HepG2 (cell line): Measurements from ENCODE around the gene ALDH3A1.

ENCODE experiments used
- ATRX ChIP-seq: sonication (generic); formaldehyde crosslinking; IDR thresholded peaks from 2 replicates; pipeline ENCODE4 v1.4.0; 2020; ENCODE audit warnings: missing genetic modification reagents, borderline replicate concordance
- FLYWCH1 ChIP-seq: sonication (generic); formaldehyde crosslinking; IDR thresholded peaks from 2 replicates; pipeline ENCODE4 v1.8.1; 2023; ENCODE audit warnings: mild to moderate bottlenecking, missing genetic modification reagents
- REPIN1 ChIP-seq: sonication (generic); formaldehyde crosslinking; IDR thresholded peaks from 2 replicates; pipeline ENCODE4 v1.8.0; 2022; ENCODE audit warnings: missing genetic modification reagents, low read depth, mild to moderate bottlenecking, borderline replicate concordance
- ZFP36 ChIP-seq: fragments of 150-350 bp; IDR thresholded peaks from 2 replicates; pipeline ENCODE4 v1.6.1; 2018; ENCODE audit warnings: borderline replicate concordance, low read length, low read depth; ENCODE audit not compliant: partially characterized antibody
- TF ChIP-seq, protein P1 (sequence below): sonication (generic); formaldehyde crosslinking; IDR thresholded peaks from 2 replicates; pipeline ENCODE4 v1.5.0; 2020; ENCODE audit warnings: mild to moderate bottlenecking, missing genetic modification reagents, moderate library complexity
- TF ChIP-seq, protein P2 (sequence below): fragments of 450-650 bp; IDR thresholded peaks from 2 replicates; pipeline ENCODE4 v1.6.1; 2017; ENCODE audit warnings: mild to moderate bottlenecking

DNA sequence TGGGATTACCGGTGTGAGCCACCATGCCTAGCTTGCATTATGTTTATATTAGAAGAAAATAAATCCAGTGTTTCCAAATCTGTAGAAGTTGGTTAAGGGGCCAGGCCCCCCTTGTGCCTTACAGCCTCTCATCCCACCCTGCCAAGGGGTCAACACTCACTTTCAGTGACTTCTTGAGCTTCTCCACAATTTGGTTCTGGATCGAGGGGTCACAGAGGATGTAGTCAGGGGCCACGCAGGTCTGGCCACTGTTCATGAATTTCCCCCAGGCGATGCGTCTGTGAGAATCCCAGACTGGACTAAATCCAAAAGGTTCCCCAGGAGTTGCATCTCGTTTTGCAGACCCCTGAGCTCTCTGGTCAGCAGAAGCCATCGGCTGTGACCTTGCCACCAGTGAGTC is 7.2 kb downstream of the ALDH3A1 start:
- TF ChIP-seq ATRX (CRISPR knock-in tag) (no peak), REPIN1 (CRISPR knock-in tag) (no peak), FLYWCH1 (CRISPR knock-in tag) (no peak), ZFP36 (no peak)
- TF ChIP-seq, protein P1, sequence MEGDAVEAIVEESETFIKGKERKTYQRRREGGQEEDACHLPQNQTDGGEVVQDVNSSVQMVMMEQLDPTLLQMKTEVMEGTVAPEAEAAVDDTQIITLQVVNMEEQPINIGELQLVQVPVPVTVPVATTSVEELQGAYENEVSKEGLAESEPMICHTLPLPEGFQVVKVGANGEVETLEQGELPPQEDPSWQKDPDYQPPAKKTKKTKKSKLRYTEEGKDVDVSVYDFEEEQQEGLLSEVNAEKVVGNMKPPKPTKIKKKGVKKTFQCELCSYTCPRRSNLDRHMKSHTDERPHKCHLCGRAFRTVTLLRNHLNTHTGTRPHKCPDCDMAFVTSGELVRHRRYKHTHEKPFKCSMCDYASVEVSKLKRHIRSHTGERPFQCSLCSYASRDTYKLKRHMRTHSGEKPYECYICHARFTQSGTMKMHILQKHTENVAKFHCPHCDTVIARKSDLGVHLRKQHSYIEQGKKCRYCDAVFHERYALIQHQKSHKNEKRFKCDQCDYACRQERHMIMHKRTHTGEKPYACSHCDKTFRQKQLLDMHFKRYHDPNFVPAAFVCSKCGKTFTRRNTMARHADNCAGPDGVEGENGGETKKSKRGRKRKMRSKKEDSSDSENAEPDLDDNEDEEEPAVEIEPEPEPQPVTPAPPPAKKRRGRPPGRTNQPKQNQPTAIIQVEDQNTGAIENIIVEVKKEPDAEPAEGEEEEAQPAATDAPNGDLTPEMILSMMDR (CRISPR knock-in tag): no peak
- TF ChIP-seq, protein P2, sequence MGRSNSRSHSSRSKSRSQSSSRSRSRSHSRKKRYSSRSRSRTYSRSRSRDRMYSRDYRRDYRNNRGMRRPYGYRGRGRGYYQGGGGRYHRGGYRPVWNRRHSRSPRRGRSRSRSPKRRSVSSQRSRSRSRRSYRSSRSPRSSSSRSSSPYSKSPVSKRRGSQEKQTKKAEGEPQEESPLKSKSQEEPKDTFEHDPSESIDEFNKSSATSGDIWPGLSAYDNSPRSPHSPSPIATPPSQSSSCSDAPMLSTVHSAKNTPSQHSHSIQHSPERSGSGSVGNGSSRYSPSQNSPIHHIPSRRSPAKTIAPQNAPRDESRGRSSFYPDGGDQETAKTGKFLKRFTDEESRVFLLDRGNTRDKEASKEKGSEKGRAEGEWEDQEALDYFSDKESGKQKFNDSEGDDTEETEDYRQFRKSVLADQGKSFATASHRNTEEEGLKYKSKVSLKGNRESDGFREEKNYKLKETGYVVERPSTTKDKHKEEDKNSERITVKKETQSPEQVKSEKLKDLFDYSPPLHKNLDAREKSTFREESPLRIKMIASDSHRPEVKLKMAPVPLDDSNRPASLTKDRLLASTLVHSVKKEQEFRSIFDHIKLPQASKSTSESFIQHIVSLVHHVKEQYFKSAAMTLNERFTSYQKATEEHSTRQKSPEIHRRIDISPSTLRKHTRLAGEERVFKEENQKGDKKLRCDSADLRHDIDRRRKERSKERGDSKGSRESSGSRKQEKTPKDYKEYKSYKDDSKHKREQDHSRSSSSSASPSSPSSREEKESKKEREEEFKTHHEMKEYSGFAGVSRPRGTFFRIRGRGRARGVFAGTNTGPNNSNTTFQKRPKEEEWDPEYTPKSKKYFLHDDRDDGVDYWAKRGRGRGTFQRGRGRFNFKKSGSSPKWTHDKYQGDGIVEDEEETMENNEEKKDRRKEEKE: no peak
